Psoas muscle (tissue), 8 donors: ENCODE results near the gene NR2C2. TPM values are rescaled to one million over a fixed set of nuclear protein-coding genes. Genes with fewer than 3 reads are reported as not detected.
A peak's percentile ranks its signal among the peaks of the same experiment; 100 is the strongest.
"Not testable (repeated sequence)": the region's sequence is repeated elsewhere in the genome, so short reads cannot be mapped to it uniquely, and the experiment has no call there.

ENCODE experiments used
- ATAC-seq, 4 donors: fragments of 200-7000 bp; cut with Tn5 transposase; one replicate each; pipeline ENCODE4 v1.9.1; 2020; ENCODE audit warnings: moderate library complexity in 3 of 4, mild to moderate bottlenecking in 2 of 4
- DNase-seq, 2 donors: peaks; one replicate each; pipeline ENCODE4 v3.0.0-alpha.2; 2020
- H3K27ac ChIP-seq: fragments of 200-600 bp; one replicate; pipeline ENCODE4 v1.8.0; 2022
- H3K27me3 ChIP-seq, 3 donors: fragments of 200-600 bp in 1 of 3; one replicate each; pipeline versions ENCODE4 v1.6.1 to v1.8.0; 2013 to 2022; ENCODE audit warnings: low read length in 2 of 3, mild to moderate bottlenecking in 2 of 3, moderate library complexity in 1 of 3; ENCODE audit not compliant: insufficient read depth in 3 of 3
- H3K36me3 ChIP-seq, 2 donors: fragments of 200-600 bp in 1 of 2; one replicate each; pipeline versions ENCODE4 v1.6.1 to v1.8.0; 2013 to 2022; ENCODE audit warnings: low read depth in 1 of 2, mild to moderate bottlenecking in 1 of 2, moderate library complexity in 1 of 2; ENCODE audit not compliant: insufficient read depth in 1 of 2
- H3K4me1 ChIP-seq: fragments of 200-600 bp; one replicate; pipeline ENCODE4 v1.8.0; 2022
- H3K4me3 ChIP-seq: fragments of 200-600 bp; one replicate; pipeline ENCODE4 v1.8.0; 2022; ENCODE audit warnings: mild to moderate bottlenecking
- H3K9me3 ChIP-seq: fragments of 200-600 bp; one replicate; pipeline ENCODE4 v1.8.0; 2022
- CTCF ChIP-seq: fragments of 200-600 bp; IDR thresholded peaks from one replicate; pipeline ENCODE4 v1.8.0; 2022; ENCODE audit warnings: antibody characterized with exemption
- WGBS, 3 donors: extraction: QIAGEN DNeasy Blood & Tissue Kit; methylation state at CpG; one replicate each; pipeline versions ENCODE4 v1.1.6 to v1.1.7; 2013; 5-methylcytosine and 5-hydroxymethylcytosine counted together
- intact Hi-C, 2 donors: fragments of 100-400 bp; cut with DNase I; formaldehyde crosslinking; loops; one replicate each; pipeline versions ENCODE4 v1.11.0 to v1.14.2; 2022
- polyA plus RNA-seq, 3 donors: library from polyadenylated mRNA; stranded (reverse); fragments of 200-250 nt; gene quantifications; one replicate each; pipeline ENCODE4 v1.2.3, GENCODE V29; 2013
- total RNA-seq, 4 donors: library from RNA; stranded (reverse); fragmentation: NEBNext Ultra II Directional in 2 of 4; extraction: Animal tissue kit (Norgen Biotek cat#: 25700) in 2 of 4; gene quantifications; one replicate each; pipeline versions ENCODE4 v1.2.1 to v1.2.4, GENCODE V29; 2021 to 2023
- donor health status: healthy with polysubstance abuse.
- donor health status: DM: no; HTN: no; CAD: no; lungs with moderate emphysema.
- donor health status: Bipolar disorder and iron deficiency.
- donor health status: healthy.
- donor health status: DM: yes; HTN: yes; CAD: no.
- donor health status: DM: no; HTN: no; CAD: no.
- donor health status: DM: no; HTN: no; CAD: no.
- donor health status: DM: yes; HTN: yes; CAD: no.

NR2C2 gene
- total and polyA plus RNA-seq, 7 donors = 8.7 to 37.1 (median 28.3) TPM

GRCh38 chr3:14902719-14903118 is 44.7 kb upstream of the NR2C2 start:
- no peak overlapping the region for H3K27ac ChIP-seq
- WGBS, 3 donors = 5 to 10% (median 6%) methylated on average over 7 of the region's 7 CpGs
- H3K9me3 ChIP-seq = no peaks in the 10 kb centered on the region

GRCh38 chr3:14903501-14903900 is 43.9 kb upstream of the NR2C2 start:
- 94 to 97% (median 97%) methylated on average over 1 of the region's 3 CpGs for WGBS, 3 donors
- ATAC-seq, H3K9me3 ChIP-seq, DNase-seq, H3K36me3 ChIP-seq, H3K27me3 ChIP-seq, H3K27ac ChIP-seq, intact Hi-C loops, H3K4me1 ChIP-seq, H3K4me3 ChIP-seq: not testable (repeated sequence)

More at GRCh38 chr3:14902719-14903118, 44.7 kb upstream of the NR2C2 start:
- no peaks in the 10 kb centered on the region for H3K36me3 ChIP-seq
- H3K4me1 ChIP-seq = no peaks in the 10 kb centered on the region
- no peaks in the 10 kb centered on the region for H3K27me3 ChIP-seq
- ATAC-seq (peak; percentile 53 to 77 (median 67)), DNase-seq (peak; percentile 66 to 82)
- intact Hi-C loops = no loop called here
- no peak for TF ChIP-seq CTCF
- H3K4me3 ChIP-seq = no peak overlapping the region

- no peak for ATAC-seq
- intact Hi-C loops = no loop called here
Observed at GRCh38 chr3:14905055-14905657, 42.2 kb upstream of the NR2C2 start.

GRCh38 chr3:14906355-14906971 is 40.9 kb upstream of the NR2C2 start:
- intact Hi-C loops = no loop called here
- H3K4me3 ChIP-seq = no peak overlapping the region
- 78 to 87% (median 82%) methylated on average over 11 of the region's 11 CpGs for WGBS, 3 donors
- no peak for ATAC-seq
- no peaks in the 10 kb centered on the region for H3K4me1 ChIP-seq
- no peaks in the 10 kb centered on the region for H3K9me3 ChIP-seq
- no peak overlapping the region for H3K27ac ChIP-seq
- TF ChIP-seq CTCF = no peak
- DNase-seq = no peak
- no peaks in the 10 kb centered on the region for H3K27me3 ChIP-seq
- H3K36me3 ChIP-seq = peaks cover 0 to 3% of the 10 kb centered on the region in 2 donors

More at GRCh38 chr3:14905055-14905657, 42.2 kb upstream of the NR2C2 start:
- 96 to 97% (median 96%) methylated on average over 6 of the region's 6 CpGs for WGBS, 3 donors
- H3K4me1 ChIP-seq = no peaks in the 10 kb centered on the region
- no peaks in the 10 kb centered on the region for H3K36me3 ChIP-seq
- H3K27ac ChIP-seq = no peak overlapping the region
- no peaks in the 10 kb centered on the region for H3K27me3 ChIP-seq
- H3K9me3 ChIP-seq = no peaks in the 10 kb centered on the region
- no peak for TF ChIP-seq CTCF
- H3K4me3 ChIP-seq = no peak overlapping the region
- no peak for DNase-seq

- DNase-seq (no peak), ATAC-seq (peak in 2 of 4 donors; percentile 17 to 35)
- Histone ChIP-seq H3K27me3 (no peaks in the 10 kb centered on the region), H3K4me1 (no peaks in the 10 kb centered on the region), H3K9me3 (no peaks in the 10 kb centered on the region), H3K36me3 (peaks cover 0 to 9% of the 10 kb centered on the region in 2 donors), H3K27ac (no peak overlapping the region), H3K4me3 (no peak overlapping the region)
- TF ChIP-seq CTCF = no peak
- WGBS, 3 donors = 52 to 60% (median 54%) methylated on average over 18 of the region's 18 CpGs
- intact Hi-C loops = no loop called here
Observed at GRCh38 chr3:14907043-14907966, 40.1 kb upstream of the NR2C2 start.
